ENCODE results near the gene KLF13. TPM values are rescaled to one million over a fixed set of nuclear protein-coding genes. Genes with fewer than 3 reads are reported as not detected.

KLF13 gene
- total RNA-seq, 2 experiments from 2014 or later = 163 to 175 TPM

- Mint-ChIP-seq H3K9me3 (peaks cover 1% of the 10 kb centered on the region), H3K4me1 (ENCODE audit: low read depth) (peaks cover 88% of the 10 kb centered on the region), H3K36me3 (ENCODE audit: low read depth) (peaks cover 68% of the 10 kb centered on the region), H3K4me3 (no peak overlapping the region), H3K27ac (peak overlapping the region; percentile 63), H3K27me3 (no peaks in the 10 kb centered on the region)
- TF ChIP-seq, protein P1, sequence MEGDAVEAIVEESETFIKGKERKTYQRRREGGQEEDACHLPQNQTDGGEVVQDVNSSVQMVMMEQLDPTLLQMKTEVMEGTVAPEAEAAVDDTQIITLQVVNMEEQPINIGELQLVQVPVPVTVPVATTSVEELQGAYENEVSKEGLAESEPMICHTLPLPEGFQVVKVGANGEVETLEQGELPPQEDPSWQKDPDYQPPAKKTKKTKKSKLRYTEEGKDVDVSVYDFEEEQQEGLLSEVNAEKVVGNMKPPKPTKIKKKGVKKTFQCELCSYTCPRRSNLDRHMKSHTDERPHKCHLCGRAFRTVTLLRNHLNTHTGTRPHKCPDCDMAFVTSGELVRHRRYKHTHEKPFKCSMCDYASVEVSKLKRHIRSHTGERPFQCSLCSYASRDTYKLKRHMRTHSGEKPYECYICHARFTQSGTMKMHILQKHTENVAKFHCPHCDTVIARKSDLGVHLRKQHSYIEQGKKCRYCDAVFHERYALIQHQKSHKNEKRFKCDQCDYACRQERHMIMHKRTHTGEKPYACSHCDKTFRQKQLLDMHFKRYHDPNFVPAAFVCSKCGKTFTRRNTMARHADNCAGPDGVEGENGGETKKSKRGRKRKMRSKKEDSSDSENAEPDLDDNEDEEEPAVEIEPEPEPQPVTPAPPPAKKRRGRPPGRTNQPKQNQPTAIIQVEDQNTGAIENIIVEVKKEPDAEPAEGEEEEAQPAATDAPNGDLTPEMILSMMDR (IDR thresholded peaks at IDR 0.05) = no peak
- DNase-seq (no peak), ATAC-seq (no peak)
- CTCF ChIA-PET = no interaction called here
- intact Hi-C loops (cut with micrococcal nuclease) = no loop called here
- POLR2A ChIA-PET = no interaction called here
Measured at GRCh38 chr15:31373970-31374369, 47.3 kb downstream of the KLF13 start.

DNA sequence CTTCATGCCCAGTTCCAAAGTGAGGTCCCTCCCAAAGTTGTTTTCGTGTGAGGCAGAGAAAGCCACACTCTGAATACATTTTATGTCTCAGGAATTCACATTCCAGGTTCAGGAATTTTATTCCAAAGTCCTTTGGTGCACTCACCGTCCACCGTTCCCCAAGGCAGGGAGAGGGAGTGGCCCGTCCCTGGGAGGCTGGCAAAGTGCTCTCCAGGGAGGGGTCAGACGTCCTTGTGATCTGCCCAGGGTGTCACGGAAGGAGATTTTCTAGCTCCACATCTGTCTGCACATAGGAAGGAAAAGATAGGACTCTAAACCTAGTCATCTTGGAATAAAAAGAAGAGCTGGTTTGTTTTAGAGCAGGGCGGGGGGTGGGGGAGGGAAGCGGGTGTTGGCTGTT lies 47.9 kb downstream of the KLF13 start:
- peaks cover 68% of the 10 kb centered on the region for H3K36me3 Mint-ChIP-seq (ENCODE audit: low read depth)
- H3K4me1 Mint-ChIP-seq (ENCODE audit: low read depth) = peaks cover 86% of the 10 kb centered on the region
- H3K9me3 Mint-ChIP-seq = no peaks in the 10 kb centered on the region
- no peak for DNase-seq
- no peak overlapping the region for H3K4me3 Mint-ChIP-seq
- CTCF ChIA-PET = no interaction called here
- TF ChIP-seq, protein P1 (IDR thresholded peaks at IDR 0.05) = no peak
- POLR2A ChIA-PET = no interaction called here
- ATAC-seq = no peak
- H3K27me3 Mint-ChIP-seq = no peaks in the 10 kb centered on the region
- intact Hi-C loops (cut with micrococcal nuclease) = no loop called here
- H3K27ac Mint-ChIP-seq = peak overlapping the region; percentile 63

- Mint-ChIP-seq H3K4me3 (no peak overlapping the region), H3K36me3 (ENCODE audit: low read depth) (peaks cover 68% of the 10 kb centered on the region), H3K4me1 (ENCODE audit: low read depth) (peaks cover 81% of the 10 kb centered on the region), H3K27me3 (no peaks in the 10 kb centered on the region), H3K27ac (peak overlapping the region; percentile 23), H3K9me3 (no peaks in the 10 kb centered on the region)
- TF ChIP-seq, protein P1 (IDR thresholded peaks at IDR 0.05) = no peak
- CTCF ChIA-PET = no interaction called here
- POLR2A ChIA-PET = no interaction called here
- intact Hi-C loops (cut with micrococcal nuclease) = no loop called here
- DNase-seq = no peak
- no peak for ATAC-seq
Measured at GRCh38 chr15:31374986-31375385, 48.4 kb downstream of the KLF13 start.

- peak; percentile 3 for ATAC-seq
- DNase-seq = no peak
- Mint-ChIP-seq H3K36me3 (ENCODE audit: low read depth) (peaks cover 70% of the 10 kb centered on the region), H3K27ac (peak overlapping the region; percentile 70), H3K4me3 (no peak overlapping the region), H3K27me3 (no peaks in the 10 kb centered on the region), H3K4me1 (ENCODE audit: low read depth) (peaks cover 73% of the 10 kb centered on the region), H3K9me3 (no peaks in the 10 kb centered on the region)
- ChIA-PET CTCF (no interaction called here), POLR2A (interaction anchor here (0.5 to 3.7 kb wide), 2 partner anchors 9 to 574 kb away, joined by 3 to 33 read pairs; no protein-coding TSS in a partner anchor)
- intact Hi-C loops (cut with micrococcal nuclease) = no loop called here
- TF ChIP-seq, protein P1 (IDR thresholded peaks at IDR 0.05) = no peak
Measured at GRCh38 chr15:31375772-31376171, 49.1 kb downstream of the KLF13 start.

- ATAC-seq (no peak), DNase-seq (no peak)
- ChIA-PET CTCF (no interaction called here), POLR2A (interaction anchor here (0.5 to 3.7 kb wide), 2 partner anchors 9 to 574 kb away, joined by 3 to 33 read pairs; no protein-coding TSS in a partner anchor)
- Mint-ChIP-seq H3K4me3 (no peak overlapping the region), H3K27me3 (no peaks in the 10 kb centered on the region), H3K27ac (peak overlapping the region; percentile 70), H3K36me3 (ENCODE audit: low read depth) (peaks cover 71% of the 10 kb centered on the region), H3K4me1 (ENCODE audit: low read depth) (peaks cover 68% of the 10 kb centered on the region), H3K9me3 (no peaks in the 10 kb centered on the region)
- TF ChIP-seq, protein P1 (IDR thresholded peaks at IDR 0.05) = no peak
- intact Hi-C loops (cut with micrococcal nuclease) = no loop called here
Measured at GRCh38 chr15:31376511-31376910, 49.9 kb downstream of the KLF13 start.
